GM06990 (cell line): Measurements from ENCODE around the gene TUBD1.
A peak's percentile ranks its signal among the peaks of the same experiment; 100 is the strongest.

ENCODE experiments used
- DNase-seq: peaks from one replicate; pipeline ENCODE4 v3.0.0-alpha.2; 2011; ENCODE audit not compliant: insufficient read length; ENCODE audit errors: extremely low read depth
- H3K27me3 ChIP-seq: replicated peaks from 2 replicates; pipeline ENCODE4 v1.6.0; 2011; ENCODE audit warnings: low read length; ENCODE audit not compliant: control insufficient read depth, insufficient read depth
- H3K36me3 ChIP-seq: 2 replicates; pipeline ENCODE4 v1.5.1; 2011; ENCODE audit warnings: low read length; ENCODE audit not compliant: control insufficient read depth, insufficient read depth
- H3K4me3 ChIP-seq: replicated peaks from 2 replicates; pipeline ENCODE4 v1.5.1; 2011; ENCODE audit warnings: low read depth, mild to moderate bottlenecking, control low read depth, low read length
- CTCF ChIP-seq: IDR thresholded peaks from 2 replicates; pipeline ENCODE4 v1.5.1; 2011; ENCODE audit warnings: low read length, control low read depth, mild to moderate bottlenecking, inconsistent platforms; ENCODE audit not compliant: insufficient read depth, poor library complexity, severe bottlenecking

TUBD1 gene

GRCh38 chr17:59828478-59828760, 64.3 kb downstream of the TUBD1 start:
- no peak for TF ChIP-seq CTCF
- Histone ChIP-seq H3K36me3 (no peaks in the 10 kb centered on the region), H3K27me3 (no peaks in the 10 kb centered on the region), H3K4me3 (peak overlapping the region; percentile 53)
- DNase-seq, result no peak

- no peak for TF ChIP-seq CTCF
- no peaks in the 10 kb centered on the region for H3K27me3 ChIP-seq
- no peaks in the 10 kb centered on the region for H3K36me3 ChIP-seq
- H3K4me3 ChIP-seq, result peak overlapping the region; percentile 53
- no peak for DNase-seq
Observed at GRCh38 chr17:59827721-59828477, 64.8 kb downstream of the TUBD1 start.

GRCh38 chr17:59826706-59827453, 65.9 kb downstream of the TUBD1 start:
- DNase-seq, result no peak
- no peak for TF ChIP-seq CTCF
- Histone ChIP-seq H3K4me3 (peak overlapping the region; percentile 14; the same call in 1 of the 2 replicates), H3K36me3 (no peaks in the 10 kb centered on the region), H3K27me3 (no peaks in the 10 kb centered on the region)

GRCh38 chr17:59825533-59826322, 67.0 kb downstream of the TUBD1 start:
- no peak for DNase-seq
- H3K4me3 ChIP-seq, result peak overlapping the region; percentile 2; the same call in 1 of the 2 replicates
- no peaks in the 10 kb centered on the region for H3K36me3 ChIP-seq
- no peak for TF ChIP-seq CTCF
- no peaks in the 10 kb centered on the region for H3K27me3 ChIP-seq

- Histone ChIP-seq H3K27me3 (no peaks in the 10 kb centered on the region), H3K36me3 (no peaks in the 10 kb centered on the region; the same call in 1 of the 2 replicates), H3K4me3 (no peak overlapping the region)
- no peak for DNase-seq
- TF ChIP-seq CTCF, result no peak
Observed at GRCh38 chr17:59815965-59816364, 76.8 kb downstream of the TUBD1 start.
